Thyroid gland (tissue), 4 donors: ENCODE results near the gene MAP3K19.

ENCODE experiments used
- CTCF ChIP-seq, 6 experiments: fragments of 200-600 bp in 3 of 6; fragments of 450-650 bp in 3 of 6; sonication (generic) in 3 of 6; IDR thresholded peaks; one replicate each; pipeline ENCODE4 v1.5.1; 2016 to 2019; ENCODE audit warnings: antibody characterized with exemption in 6 of 6, mild to moderate bottlenecking in 2 of 6, inconsistent platforms in 1 of 6, moderate library complexity in 1 of 6
- POLR2A ChIP-seq, 2 donors: fragments of 450-650 bp; IDR thresholded peaks; one replicate each; pipeline ENCODE4 v1.6.1; 2017; ENCODE audit warnings: antibody characterized with exemption in 2 of 2, mild to moderate bottlenecking in 2 of 2, moderate library complexity in 1 of 2

DNA sequence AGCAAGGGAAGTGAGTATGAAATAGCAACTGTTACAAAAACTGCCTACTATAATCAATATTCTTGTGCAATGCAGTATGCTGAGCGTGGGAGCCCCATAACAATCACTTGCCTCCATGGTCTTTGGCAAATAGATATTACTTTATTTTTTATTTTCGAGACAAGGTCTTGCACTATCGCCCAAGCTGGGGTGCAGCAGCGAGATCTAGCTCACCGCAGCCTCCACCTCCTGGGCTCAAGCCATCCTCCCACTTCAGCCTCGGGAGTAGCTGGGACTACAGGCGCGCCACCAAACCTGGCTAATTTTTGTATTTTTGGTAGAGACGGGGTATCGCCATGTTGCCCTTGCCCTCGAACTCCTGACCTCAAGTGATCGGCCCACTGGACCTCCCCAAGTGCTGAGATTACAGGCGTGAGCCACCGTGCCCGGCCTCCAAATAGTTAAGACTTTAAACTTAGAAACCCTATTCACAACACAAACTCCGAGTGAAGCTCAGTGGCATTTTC, 129.8 kb downstream of the MAP3K19 start:
- TF ChIP-seq CTCF (IDR thresholded peaks at IDR 0.05) (no peak), POLR2A (IDR thresholded peaks at IDR 0.05) (no peak)
